PC-9 (cell line): ENCODE results near the gene GSX2.

Experiments
- EZH2 ChIP-seq: fragments of 200-600 bp; sonication (generic); IDR thresholded peaks from 2 replicates; pipeline ENCODE4 v1.8.0; 2017; ENCODE audit warnings: antibody characterized with exemption, low read depth
- TF ChIP-seq, protein P1 (sequence below): fragments of 200-600 bp; sonication (generic); conservative IDR thresholded peaks from 2 replicates; pipeline ENCODE4 v1.6.1; 2017; ENCODE audit warnings: mixed run types, antibody characterized with exemption, mild to moderate bottlenecking, moderate library complexity

DNA sequence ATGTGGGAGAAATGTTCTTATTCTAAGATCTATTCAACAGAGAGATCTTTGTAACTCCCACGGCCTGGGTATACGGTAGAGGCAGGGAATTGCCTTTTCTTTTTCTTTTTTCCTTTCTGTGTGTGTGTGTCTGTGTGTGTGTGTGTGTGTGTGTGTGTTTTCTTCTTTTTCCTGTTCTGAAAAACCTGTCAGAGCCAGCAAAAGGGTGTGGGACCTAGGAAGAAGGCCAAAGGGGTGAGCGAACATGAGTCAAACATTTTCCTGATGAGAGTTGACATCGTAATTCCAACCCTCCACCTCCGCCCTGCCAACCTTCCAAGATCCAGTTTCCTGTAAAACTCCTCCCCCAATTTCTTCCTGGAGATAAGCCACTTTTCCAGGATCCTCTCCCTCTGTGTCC is 32.8 kb upstream of the GSX2 start:
- TF ChIP-seq, protein P1, sequence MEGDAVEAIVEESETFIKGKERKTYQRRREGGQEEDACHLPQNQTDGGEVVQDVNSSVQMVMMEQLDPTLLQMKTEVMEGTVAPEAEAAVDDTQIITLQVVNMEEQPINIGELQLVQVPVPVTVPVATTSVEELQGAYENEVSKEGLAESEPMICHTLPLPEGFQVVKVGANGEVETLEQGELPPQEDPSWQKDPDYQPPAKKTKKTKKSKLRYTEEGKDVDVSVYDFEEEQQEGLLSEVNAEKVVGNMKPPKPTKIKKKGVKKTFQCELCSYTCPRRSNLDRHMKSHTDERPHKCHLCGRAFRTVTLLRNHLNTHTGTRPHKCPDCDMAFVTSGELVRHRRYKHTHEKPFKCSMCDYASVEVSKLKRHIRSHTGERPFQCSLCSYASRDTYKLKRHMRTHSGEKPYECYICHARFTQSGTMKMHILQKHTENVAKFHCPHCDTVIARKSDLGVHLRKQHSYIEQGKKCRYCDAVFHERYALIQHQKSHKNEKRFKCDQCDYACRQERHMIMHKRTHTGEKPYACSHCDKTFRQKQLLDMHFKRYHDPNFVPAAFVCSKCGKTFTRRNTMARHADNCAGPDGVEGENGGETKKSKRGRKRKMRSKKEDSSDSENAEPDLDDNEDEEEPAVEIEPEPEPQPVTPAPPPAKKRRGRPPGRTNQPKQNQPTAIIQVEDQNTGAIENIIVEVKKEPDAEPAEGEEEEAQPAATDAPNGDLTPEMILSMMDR = no peak
- TF ChIP-seq EZH2 = no peak
